ENCODE measurements around the gene KATNIP.

- TF ChIP-seq CTCF (optimal IDR thresholded peaks at IDR 0.05 in 1 of 3, IDR thresholded peaks at IDR 0.05 in 1 of 3, conservative IDR thresholded peaks at IDR 0.05 in 1 of 3; ENCODE audit: extremely low read depth in 1 of 3, insufficient read depth in 2 of 3, low read length in 3 of 3) (no peak), EZH2 (IDR thresholded peaks at IDR 0.05; ENCODE audit: low read length) (no peak)
Observed at GRCh38 chr16:27505297-27506236, 44.4 kb upstream of the KATNIP start.
